Measurements from ENCODE around the gene CTDP1. TPM values are rescaled to one million over a fixed set of nuclear protein-coding genes. Genes with fewer than 3 reads are reported as not detected.

CTDP1 gene
- total RNA-seq, 1 experiment from 2014 or later = 33.7 TPM

DNA sequence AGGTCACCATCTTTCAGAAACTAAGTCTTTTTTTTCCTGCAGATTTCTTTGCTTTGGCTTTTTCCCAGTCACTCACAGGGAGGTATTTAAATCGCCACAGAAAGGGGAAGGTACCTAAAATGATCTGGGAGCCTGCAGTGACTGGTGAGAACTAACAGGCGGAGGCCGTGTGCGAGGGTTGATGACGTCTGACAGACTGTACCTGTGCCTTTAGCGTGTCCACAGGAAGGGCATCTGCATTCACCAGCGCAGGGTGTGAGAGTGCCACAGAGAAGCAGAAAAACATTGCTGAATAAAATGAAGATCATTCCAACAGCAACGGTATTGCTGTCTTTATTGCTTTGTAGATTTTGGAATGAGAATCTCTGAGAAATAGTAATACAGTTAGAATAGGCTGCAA, 5.7 kb downstream of the CTDP1 start:
- H3K27ac Mint-ChIP-seq = no peak overlapping the region
- H3K27me3 Mint-ChIP-seq (ENCODE audit: low read depth) = no peaks in the 10 kb centered on the region
- H2BK120ac ChIP-seq (ENCODE audit: low read depth, low read length, poor library complexity, severe bottlenecking) = no peak overlapping the region

More for the DNA sequence above, 5.7 kb downstream of the CTDP1 start:
- no peak overlapping the region for H4K8ac ChIP-seq (replicated peaks; ENCODE audit: insufficient read length, low read depth, low read length)
- no peaks in the 10 kb centered on the region for H4K20me1 ChIP-seq (ENCODE audit: control insufficient read depth, insufficient read depth, insufficient read length)
- H3K18ac ChIP-seq (ENCODE audit: insufficient read length, low read depth, low read length) = no peak overlapping the region
- H4K5ac ChIP-seq (ENCODE audit: insufficient read length, low read depth, low read length) = no peak overlapping the region
- peaks cover 22% of the 10 kb centered on the region for H3K79me1 ChIP-seq (ENCODE audit: insufficient read depth, low read depth, low read length, poor library complexity, severe bottlenecking)
- H3K27ac ChIP-seq (ENCODE audit: insufficient read length, low read depth, low read length) = no peak overlapping the region
- H3K4ac ChIP-seq (ENCODE audit: low read depth, low read length) = no peak overlapping the region
- H3K4me2 ChIP-seq (ENCODE audit: insufficient read depth, insufficient read length, low read length) = no peak overlapping the region
- no peak overlapping the region for H3K56ac ChIP-seq (ENCODE audit: insufficient read length, low read depth, low read length)
- no peak for DNase-seq
- H4K91ac ChIP-seq (ENCODE audit: insufficient read length, low read depth, low read length) = no peak overlapping the region
- H3K36me3 Mint-ChIP-seq (ENCODE audit: insufficient read depth in 1 of 3, low read depth in 3 of 3) = peaks cover 0 to 6% (median 5%) of the 10 kb centered on the region in 3 experiments; a peak in 3 of 7 replicates
- H2BK12ac ChIP-seq (ENCODE audit: insufficient read length, low read depth, low read length) = no peak overlapping the region
- H3K9me3 ChIP-seq (ENCODE audit: control insufficient read depth, low read depth, low read length) = no peaks in the 10 kb centered on the region
- H2AFZ ChIP-seq (ENCODE audit: low read length) = no peak overlapping the region
- no peaks in the 10 kb centered on the region for H3K27me3 ChIP-seq (ENCODE audit: insufficient read depth, low read length)
- H3K23me2 ChIP-seq (ENCODE audit: insufficient read length, low read depth, low read length, poor library complexity, severe bottlenecking) = peaks cover 4% of the 10 kb centered on the region
- H3K4me1 Mint-ChIP-seq = peaks cover 15 to 17% of the 10 kb centered on the region in 2 experiments
- H2AK5ac ChIP-seq (ENCODE audit: insufficient read length, low read length) = no peak overlapping the region
- peaks cover 2% of the 10 kb centered on the region; the same call in 1 of the 2 replicates for H3K4me1 ChIP-seq (ENCODE audit: insufficient read depth, low read length)
- no peak overlapping the region for H2BK5ac ChIP-seq (ENCODE audit: insufficient read length, low read length)
- no peak overlapping the region for H2BK15ac ChIP-seq (ENCODE audit: low read depth, low read length)
- peaks cover 67% of the 10 kb centered on the region; the same call in 1 of the 2 replicates for H3K79me2 ChIP-seq (ENCODE audit: insufficient read depth, low read length)
- no peak overlapping the region for H3K23ac ChIP-seq (ENCODE audit: insufficient read length, low read depth, low read length)
- no peak for TF ChIP-seq CTCF (conservative IDR thresholded peaks at IDR 0.05)
- no CpG with 5 or more reads among the region's 8 CpGs for WGBS (ENCODE audit: extremely low coverage, insufficient read length, low lambda C conversion rate)
- no peak overlapping the region for H3T11ph ChIP-seq (ENCODE audit: low read length)
- no peak overlapping the region for H3K14ac ChIP-seq (ENCODE audit: insufficient read depth, low read length)
- H3K4me3 Mint-ChIP-seq = no peak overlapping the region
- H2BK20ac ChIP-seq (ENCODE audit: low read depth, low read length, poor library complexity, severe bottlenecking) = no peak overlapping the region
- no peak overlapping the region for H3K9ac ChIP-seq (ENCODE audit: extremely low read depth, insufficient read length, low read length)
- no peaks in the 10 kb centered on the region for H3K9me3 Mint-ChIP-seq

All from H9 (cell line).